H1 (cell line): ENCODE data around the gene KDM1A. TPM values are rescaled to one million over a fixed set of nuclear protein-coding genes. Genes with fewer than 3 reads are reported as not detected.

Experiments used
- CTCF ChIA-PET: fragments of 300-600 bp; sonication (Branson Sonifier 250); formaldehyde crosslinking; loops from one replicate; lab custom pipeline; 2021; ENCODE audit not compliant: partially characterized antibody; lab: Charles Lee
- POLR2A ChIA-PET: fragments of 300-600 bp; sonication (Branson Sonifier 250); formaldehyde crosslinking; loops from one replicate; lab custom pipeline; 2021; ENCODE audit warnings: inconsistent platforms; ENCODE audit not compliant: partially characterized antibody; lab: Charles Lee
- DNase-seq, 2 experiments: peaks; one replicate each; pipeline versions ENCODE4 v3.0.0 to v3.0.0-alpha.2; 2010 to 2022; ENCODE audit warnings: low spot score in 2 of 2, low read depth in 1 of 2, mixed read lengths in 1 of 2
- FAIRE-seq: peaks from 2 replicates; lab custom pipeline; 2011; peaks lifted over from hg19 to GRCh38; lab: Jason Lieb, UNC
- H2AFZ ChIP-seq: 2 replicates; pipeline ENCODE4 v1.8.1; 2012; ENCODE audit warnings: low read length, inconsistent platforms
- H2AK5ac ChIP-seq: 2 replicates; pipeline ENCODE4 v1.6.1; 2013; ENCODE audit warnings: low read depth, low read length
- H2BK120ac ChIP-seq: replicated peaks from 2 replicates; pipeline ENCODE3; 2013; ENCODE audit warnings: low read depth, low read length, inconsistent platforms
- H2BK12ac ChIP-seq: 2 replicates; pipeline ENCODE4 v1.6.1; 2013; ENCODE audit warnings: low read depth, low read length
- H2BK15ac ChIP-seq: 2 replicates; pipeline ENCODE4 v1.6.1; 2013; ENCODE audit warnings: low read length
- H2BK20ac ChIP-seq: 2 replicates; pipeline ENCODE4 v1.6.1; 2013; ENCODE audit warnings: low read length
- H2BK5ac ChIP-seq: 2 replicates; pipeline ENCODE4 v1.6.1; 2013; ENCODE audit warnings: low read depth, low read length
- H3K14ac ChIP-seq: 2 replicates; pipeline ENCODE4 v1.6.1; 2013; ENCODE audit warnings: inconsistent platforms; ENCODE audit not compliant: insufficient read length
- H3K18ac ChIP-seq: 2 replicates; pipeline ENCODE4 v1.6.1; 2013; ENCODE audit warnings: low read length; ENCODE audit errors: extremely low read depth
- H3K23ac ChIP-seq: 2 replicates; pipeline ENCODE4 v1.6.1; 2013; ENCODE audit warnings: inconsistent platforms; ENCODE audit not compliant: insufficient read length
- H3K23me2 ChIP-seq: 2 replicates; pipeline ENCODE4 v1.6.1; 2013; ENCODE audit warnings: low read depth, low read length
- H3K27ac ChIP-seq: 2 replicates; pipeline ENCODE4 v1.6.1; 2011; ENCODE audit warnings: low read depth, low read length, inconsistent platforms
- H3K27me3 ChIP-seq, 4 experiments: replicated peaks in 1 of 4; 1 replicate in 1 of 4; 2 replicates in 3 of 4; pipeline versions ENCODE4 v1.6.1 to v1.8.1; 2011 to 2013; ENCODE audit warnings: low read length in 3 of 4, mild to moderate bottlenecking in 3 of 4, inconsistent platforms in 2 of 4, mixed read lengths in 2 of 4, moderate library complexity in 1 of 4; ENCODE audit not compliant: control insufficient read depth in 3 of 4, insufficient read depth in 3 of 4; ENCODE audit errors: extremely low read depth in 1 of 4
- H3K36me3 ChIP-seq, 4 experiments: 2 replicates each; pipeline versions ENCODE4 v1.6.1 to v1.8.1; 2011 to 2013; ENCODE audit warnings: mild to moderate bottlenecking in 4 of 4, low read length in 3 of 4, moderate library complexity in 2 of 4, control low read depth in 1 of 4, inconsistent platforms in 1 of 4; ENCODE audit not compliant: insufficient read depth in 4 of 4, control insufficient read depth in 2 of 4
- H3K4ac ChIP-seq: replicated peaks from 2 replicates; pipeline ENCODE3; 2013; ENCODE audit warnings: low read length, low read depth, mixed read lengths, inconsistent platforms; ENCODE audit not compliant: insufficient read length
- H3K4me1 ChIP-seq, 4 experiments: replicated peaks in 1 of 4; 1 replicate in 1 of 4; 2 replicates in 3 of 4; pipeline versions ENCODE4 v1.6.1 to v1.8.1; 2011 to 2013; ENCODE audit warnings: low read length in 3 of 4, inconsistent platforms in 2 of 4, mixed read lengths in 1 of 4; ENCODE audit not compliant: insufficient read depth in 4 of 4, control insufficient read depth in 3 of 4
- H3K4me2 ChIP-seq, 2 experiments: 2 replicates each; pipeline versions ENCODE4 v1.6.1 to v1.8.1; 2011 to 2013; ENCODE audit warnings: low read depth in 2 of 2, low read length in 2 of 2, control low read depth in 1 of 2, inconsistent platforms in 1 of 2, mild to moderate bottlenecking in 1 of 2; ENCODE audit not compliant: insufficient read depth in 1 of 2
- H3K4me3 ChIP-seq, 4 experiments: fragments of 200-600, 300-600 bp in 1 of 4; sonication (generic), shearing (Covaris generic), sonication (Bioruptor Twin) in 1 of 4; 2 replicates each; pipeline versions ENCODE4 v1.5.1 to v1.8.1; 2011 to 2016; ENCODE audit warnings: low read length in 4 of 4, low read depth in 3 of 4, control low read depth in 2 of 4, inconsistent platforms in 2 of 4, mild to moderate bottlenecking in 2 of 4, mixed read lengths in 1 of 4, moderate library complexity in 1 of 4; ENCODE audit not compliant: insufficient read depth in 2 of 4; ENCODE audit errors: extremely low read depth in 1 of 4
- H3K56ac ChIP-seq: replicated peaks from 2 replicates; pipeline ENCODE3; 2013; ENCODE audit warnings: low read depth, mild to moderate bottlenecking, mixed read lengths, low read length, inconsistent platforms; ENCODE audit not compliant: insufficient read length
- H3K79me1 ChIP-seq: 2 replicates; pipeline ENCODE4 v1.6.1; 2013; ENCODE audit warnings: low read depth, low read length, control low read depth
- H3K79me2 ChIP-seq, 2 experiments: 2 replicates each; pipeline versions ENCODE4 v1.6.1 to v1.8.1; 2012 to 2013; ENCODE audit warnings: low read length in 2 of 2, mild to moderate bottlenecking in 2 of 2, inconsistent platforms in 1 of 2; ENCODE audit not compliant: insufficient read depth in 2 of 2, control insufficient read depth in 1 of 2
- H3K9ac ChIP-seq, 4 experiments: replicated peaks in 1 of 4; 1 replicate in 1 of 4; 2 replicates in 3 of 4; pipeline versions ENCODE4 v1.6.1 to v1.8.1; 2011 to 2013; ENCODE audit warnings: low read depth in 3 of 4, low read length in 3 of 4, control low read depth in 2 of 4, mild to moderate bottlenecking in 2 of 4, moderate library complexity in 2 of 4, inconsistent platforms in 1 of 4; ENCODE audit errors: extremely low read depth in 1 of 4
- H3K9me3 ChIP-seq, 2 experiments: 2 replicates each; pipeline versions ENCODE4 v1.6.1 to v1.8.1; 2012 to 2013; ENCODE audit warnings: mild to moderate bottlenecking in 2 of 2, moderate library complexity in 2 of 2, control low read depth in 1 of 2, inconsistent platforms in 1 of 2, low read depth in 1 of 2, low read length in 1 of 2, mixed read lengths in 1 of 2; ENCODE audit not compliant: insufficient read depth in 2 of 2
- H4K20me1 ChIP-seq, 2 experiments: replicated peaks in 1 of 2; 2 replicates each; pipeline versions ENCODE3 to v1.8.1; 2011 to 2013; ENCODE audit warnings: inconsistent platforms in 2 of 2, low read length in 2 of 2, mild to moderate bottlenecking in 1 of 2; ENCODE audit not compliant: insufficient read depth in 2 of 2, control insufficient read depth in 1 of 2
- H4K5ac ChIP-seq: 2 replicates; pipeline ENCODE4 v1.6.1; 2013; ENCODE audit warnings: low read length, low read depth, mixed read lengths, inconsistent platforms; ENCODE audit not compliant: insufficient read length
- H4K8ac ChIP-seq: 2 replicates; pipeline ENCODE4 v1.8.0; 2013; ENCODE audit warnings: mild to moderate bottlenecking, moderate library complexity, low read length, inconsistent platforms; ENCODE audit not compliant: insufficient read depth; ENCODE audit errors: extremely low read depth
- H4K91ac ChIP-seq: replicated peaks from 2 replicates; pipeline ENCODE3; 2013; ENCODE audit warnings: low read length, mixed read lengths, inconsistent platforms; ENCODE audit not compliant: insufficient read length
- CEBPB ChIP-seq: IDR thresholded peaks from 2 replicates; pipeline ENCODE4 v1.6.1; 2012; ENCODE audit warnings: low read depth, low read length
- FOSL1 ChIP-seq: IDR thresholded peaks from 2 replicates; pipeline ENCODE4 v1.6.1; 2011; ENCODE audit warnings: mild to moderate bottlenecking, low read depth, low read length, moderate library complexity; ENCODE audit not compliant: insufficient read depth
- GTF2F1 ChIP-seq: IDR thresholded peaks from 2 replicates; pipeline ENCODE4 v1.6.1; 2012; ENCODE audit warnings: low read depth, low read length, improper control_type of control experiment, borderline replicate concordance
- KDM1A ChIP-seq: fragments of 200-600, 300-600 bp; sonication (generic); IDR thresholded peaks from 2 replicates; pipeline ENCODE4 v1.7.1; 2016; ENCODE audit warnings: mild to moderate bottlenecking, low read length, borderline replicate concordance
- PHF8 ChIP-seq: fragments of 200-600 bp; sonication (generic); conservative IDR thresholded peaks from 2 replicates; pipeline ENCODE4 v1.7.1; 2012; ENCODE audit warnings: low read depth, mild to moderate bottlenecking, inconsistent platforms, low read length, moderate library complexity
- SIX5 ChIP-seq: IDR thresholded peaks from 2 replicates; pipeline ENCODE4 v1.6.1; 2011; ENCODE audit warnings: mild to moderate bottlenecking, low read depth, low read length
- SRF ChIP-seq: IDR thresholded peaks from 2 replicates; pipeline ENCODE4 v1.6.1; 2011; ENCODE audit warnings: mild to moderate bottlenecking, low read depth, low read length, moderate library complexity
- TAF1 ChIP-seq: IDR thresholded peaks from 2 replicates; pipeline ENCODE4 v1.6.1; 2011; ENCODE audit warnings: mild to moderate bottlenecking, low read depth, low read length
- TCF12 ChIP-seq: IDR thresholded peaks from 2 replicates; pipeline ENCODE4 v1.6.1; 2011; ENCODE audit warnings: low read depth, mild to moderate bottlenecking, low read length
- WGBS, 2 experiments: shearing (Covaris generic) in 1 of 2; methylation state at CpG; one replicate each; pipeline versions ENCODE4 v1.1.6 to v1.1.7; 2013 to 2015; ENCODE audit warnings: low lambda C conversion rate in 2 of 2, mixed read lengths in 2 of 2, inconsistent platforms in 1 of 2, low coverage in 1 of 2, missing lambda C conversion rate in 1 of 2; ENCODE audit not compliant: insufficient replicate concordance in 2 of 2, insufficient coverage in 1 of 2, insufficient read length in 1 of 2; ENCODE audit errors: extremely low coverage in 1 of 2, missing lambda C conversion rate in 1 of 2; 5-methylcytosine and 5-hydroxymethylcytosine counted together
- polyA plus RNA-seq, 7 experiments: library from polyadenylated mRNA; depleted of rRNA in 3 of 7; stranded (reverse) in 5 of 7; unstranded in 2 of 7; fragments of >200 nt in 5 of 7; fragments of 200-250 nt in 2 of 7; gene quantifications; 1 replicate in 5 of 7; 2 replicates in 1 of 7; 4 replicates in 1 of 7; pipeline versions ENCODE4 v1.2.1 to v1.2.3, GENCODE V29; 2011 to 2013; ENCODE audit warnings: missing spikeins in 2 of 7, mixed read lengths in 2 of 7
- total RNA-seq: library from RNA; stranded (reverse); fragmentation: NEBNext Ultra II Directional; extraction: Animal tissue kit (Norgen Biotek cat#: 25700); gene quantifications from 2 replicates; pipeline ENCODE4 v1.2.1, GENCODE V29; 2021
- TF ChIP-seq, protein P1 (sequence below): IDR thresholded peaks from 2 replicates; pipeline ENCODE4 v1.6.1; 2012; ENCODE audit warnings: inconsistent platforms
- TF ChIP-seq, protein P2 (sequence below), 3 experiments: IDR thresholded peaks; 1 replicate in 2 of 3; 2 replicates in 1 of 3; pipeline versions ENCODE4 v1.5.1 to v1.6.1; 2011; ENCODE audit warnings: low read length in 3 of 3, mild to moderate bottlenecking in 3 of 3, inconsistent platforms in 2 of 3, low read depth in 1 of 3, moderate library complexity in 1 of 3; ENCODE audit not compliant: insufficient read depth in 1 of 3; ENCODE audit errors: control extremely low read depth in 1 of 3

KDM1A gene
- total and polyA plus RNA-seq, 2 of the 8 experiments (the other 6 are each of a cell fraction or from before 2014, with no cell fraction given): 216 to 275 TPM

DNA sequence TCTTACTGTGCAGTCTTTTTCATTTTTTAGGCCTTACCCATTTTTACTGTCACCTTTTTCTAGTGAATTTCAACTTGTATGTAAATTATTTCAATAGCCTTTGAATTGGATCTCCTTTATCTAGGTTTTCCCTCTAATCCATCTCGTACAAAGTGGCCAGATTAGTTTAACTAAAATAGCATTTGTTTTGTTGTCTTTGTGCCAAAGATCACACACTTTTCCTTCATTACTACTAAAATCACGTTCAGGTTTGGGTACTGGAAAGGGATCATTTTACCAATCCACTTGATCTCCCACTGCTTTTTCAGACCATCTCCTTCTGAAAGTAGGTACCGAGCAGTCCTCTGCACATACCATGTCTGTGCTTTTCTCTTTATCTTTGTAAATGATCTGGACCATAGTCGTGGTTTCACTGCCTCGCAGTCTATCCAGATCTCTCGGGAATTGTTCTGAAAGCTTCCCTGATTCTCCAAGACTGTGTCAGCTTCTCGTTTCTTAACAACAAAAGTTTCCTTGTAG is 20.1 kb downstream of the KDM1A start:
- peaks cover 15 to 26% of the 10 kb centered on the region in 2 experiments for H4K20me1 ChIP-seq
- TF ChIP-seq CEBPB (no peak), TAF1 (no peak), PHF8 (no peak), SRF (no peak), GTF2F1 (no peak), KDM1A (no peak), FOSL1 (no peak), SIX5 (no peak), TCF12 (no peak)
- TF ChIP-seq, protein P1, sequence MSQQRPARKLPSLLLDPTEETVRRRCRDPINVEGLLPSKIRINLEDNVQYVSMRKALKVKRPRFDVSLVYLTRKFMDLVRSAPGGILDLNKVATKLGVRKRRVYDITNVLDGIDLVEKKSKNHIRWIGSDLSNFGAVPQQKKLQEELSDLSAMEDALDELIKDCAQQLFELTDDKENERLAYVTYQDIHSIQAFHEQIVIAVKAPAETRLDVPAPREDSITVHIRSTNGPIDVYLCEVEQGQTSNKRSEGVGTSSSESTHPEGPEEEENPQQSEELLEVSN: no peak
- TF ChIP-seq, protein P2, sequence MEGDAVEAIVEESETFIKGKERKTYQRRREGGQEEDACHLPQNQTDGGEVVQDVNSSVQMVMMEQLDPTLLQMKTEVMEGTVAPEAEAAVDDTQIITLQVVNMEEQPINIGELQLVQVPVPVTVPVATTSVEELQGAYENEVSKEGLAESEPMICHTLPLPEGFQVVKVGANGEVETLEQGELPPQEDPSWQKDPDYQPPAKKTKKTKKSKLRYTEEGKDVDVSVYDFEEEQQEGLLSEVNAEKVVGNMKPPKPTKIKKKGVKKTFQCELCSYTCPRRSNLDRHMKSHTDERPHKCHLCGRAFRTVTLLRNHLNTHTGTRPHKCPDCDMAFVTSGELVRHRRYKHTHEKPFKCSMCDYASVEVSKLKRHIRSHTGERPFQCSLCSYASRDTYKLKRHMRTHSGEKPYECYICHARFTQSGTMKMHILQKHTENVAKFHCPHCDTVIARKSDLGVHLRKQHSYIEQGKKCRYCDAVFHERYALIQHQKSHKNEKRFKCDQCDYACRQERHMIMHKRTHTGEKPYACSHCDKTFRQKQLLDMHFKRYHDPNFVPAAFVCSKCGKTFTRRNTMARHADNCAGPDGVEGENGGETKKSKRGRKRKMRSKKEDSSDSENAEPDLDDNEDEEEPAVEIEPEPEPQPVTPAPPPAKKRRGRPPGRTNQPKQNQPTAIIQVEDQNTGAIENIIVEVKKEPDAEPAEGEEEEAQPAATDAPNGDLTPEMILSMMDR (IDR thresholded peaks at IDR 0.05; ENCODE audit: control extremely low read depth in 1 of 3, insufficient read depth in 1 of 3, low read depth in 1 of 3, low read length in 3 of 3): no peak

More for the DNA sequence above, 20.1 kb downstream of the KDM1A start:
- no peaks in the 10 kb centered on the region for H3K27me3 ChIP-seq
- H3K4ac ChIP-seq: no peak overlapping the region
- no peak overlapping the region for H4K5ac ChIP-seq
- H3K18ac ChIP-seq: no peak overlapping the region
- peaks cover 13 to 95% of the 10 kb centered on the region in 2 experiments for H3K79me2 ChIP-seq
- H2BK15ac ChIP-seq: no peak overlapping the region
- H3K4me2 ChIP-seq: no peak overlapping the region
- H3K23me2 ChIP-seq: no peaks in the 10 kb centered on the region
- H3K4me1 ChIP-seq: peaks cover 0 to 11% (median 4%) of the 10 kb centered on the region in 4 experiments; a peak in 3 of 7 replicates
- H2AK5ac ChIP-seq: no peak overlapping the region
- H2BK5ac ChIP-seq: no peak overlapping the region
- H4K8ac ChIP-seq: no peak overlapping the region
- H2BK120ac ChIP-seq: no peak overlapping the region
- ChIA-PET CTCF (no interaction called here), POLR2A (no interaction called here)
- H3K27ac ChIP-seq: no peak overlapping the region
- 85% methylated on average over 7 of the region's 7 CpGs; no CpG with 5 or more reads in 1 of the 2 experiments for WGBS, 2 experiments
- H2AFZ ChIP-seq: no peak overlapping the region
- H3K36me3 ChIP-seq: peaks cover 0 to 6% (median under 1%) of the 10 kb centered on the region in 4 experiments; a peak in 3 of 8 replicates
- H3K79me1 ChIP-seq: no peaks in the 10 kb centered on the region
- no peak for FAIRE-seq
- H2BK12ac ChIP-seq: no peak overlapping the region
- H2BK20ac ChIP-seq: no peak overlapping the region
- no peak overlapping the region for H3K14ac ChIP-seq
- H4K91ac ChIP-seq: no peak overlapping the region
- no peak overlapping the region for H3K56ac ChIP-seq
- no peak overlapping the region for H3K23ac ChIP-seq
- no peak overlapping the region for H3K4me3 ChIP-seq
- H3K9me3 ChIP-seq: no peaks in the 10 kb centered on the region
- DNase-seq: no peak
- no peak overlapping the region for H3K9ac ChIP-seq
